IPS-NIHi7 (cell line): ENCODE measurements around the gene SMOC1.
A peak's percentile ranks its signal among the peaks of the same experiment; 100 is the strongest.

Experiments
- DNase-seq: peaks from one replicate; pipeline ENCODE4 v3.0.0; 2012; ENCODE audit warnings: mixed read lengths; ENCODE audit errors: extremely low spot score

SMOC1 gene

GRCh38 chr14:69863083-69863482, 16.1 kb upstream of the SMOC1 start:
- no peak for DNase-seq

GRCh38 chr14:69865701-69866365, 13.4 kb upstream of the SMOC1 start:
- no peak for DNase-seq

- DNase-seq, result no peak
Measured at GRCh38 chr14:69868363-69868963, 10.8 kb upstream of the SMOC1 start.

- DNase-seq, result no peak
Measured at GRCh38 chr14:69870613-69871012, 8.6 kb upstream of the SMOC1 start.

- no peak for DNase-seq
Measured at GRCh38 chr14:69873877-69874780, 5.1 kb upstream of the SMOC1 start.

DNA sequence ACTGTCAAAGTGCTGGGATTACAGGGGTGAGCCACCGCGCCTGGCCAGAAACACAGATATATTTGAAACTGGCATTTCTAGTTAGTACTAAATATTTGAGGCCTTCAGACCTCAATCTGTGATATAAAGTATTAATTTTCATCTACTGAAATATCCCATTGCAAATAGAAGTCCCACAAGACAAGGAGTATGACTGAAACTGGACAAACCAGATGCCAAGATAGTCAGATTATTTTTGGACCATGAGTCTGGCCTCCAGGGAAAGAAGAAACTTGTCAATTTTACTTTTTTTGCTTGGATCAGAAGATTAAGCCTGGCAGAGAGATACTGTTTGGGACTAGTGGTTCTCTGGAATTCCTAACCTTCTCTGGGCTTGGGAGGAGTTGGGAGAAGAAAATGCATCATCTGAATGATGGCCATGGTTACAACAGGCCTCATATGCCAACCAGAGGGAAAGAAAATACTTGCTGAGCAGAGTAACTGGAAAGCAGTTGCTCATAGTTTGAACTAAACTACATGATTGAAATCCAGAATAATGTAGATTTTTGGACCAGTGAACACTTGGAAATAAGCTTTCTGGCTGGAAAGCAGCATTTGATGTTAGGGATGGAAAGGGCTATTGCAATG, 2.9 kb upstream of the SMOC1 start:
- DNase-seq, result no peak

DNA sequence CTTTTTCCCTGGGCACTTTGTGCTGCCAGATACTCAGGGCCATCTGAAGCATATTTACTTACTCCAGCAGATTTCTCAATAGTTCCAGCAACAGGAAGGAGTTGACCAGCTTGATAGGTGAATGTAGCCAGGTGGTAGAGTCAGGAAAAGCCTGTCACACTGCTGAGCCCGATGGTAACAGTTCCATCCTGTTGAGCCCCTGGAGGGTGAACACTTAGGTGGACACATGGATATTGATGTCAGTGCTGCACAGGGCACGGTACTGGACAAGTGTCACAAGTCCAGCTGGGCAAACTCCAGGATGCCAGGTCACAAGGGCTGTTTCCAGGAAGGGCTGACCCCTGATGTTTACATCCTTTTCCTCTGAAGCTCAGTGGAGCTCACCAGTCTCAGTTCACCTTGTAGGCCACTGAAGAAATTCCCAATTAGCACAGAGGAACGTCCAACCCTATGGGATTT, 2.3 kb upstream of the SMOC1 start:
- DNase-seq, result no peak

DNA sequence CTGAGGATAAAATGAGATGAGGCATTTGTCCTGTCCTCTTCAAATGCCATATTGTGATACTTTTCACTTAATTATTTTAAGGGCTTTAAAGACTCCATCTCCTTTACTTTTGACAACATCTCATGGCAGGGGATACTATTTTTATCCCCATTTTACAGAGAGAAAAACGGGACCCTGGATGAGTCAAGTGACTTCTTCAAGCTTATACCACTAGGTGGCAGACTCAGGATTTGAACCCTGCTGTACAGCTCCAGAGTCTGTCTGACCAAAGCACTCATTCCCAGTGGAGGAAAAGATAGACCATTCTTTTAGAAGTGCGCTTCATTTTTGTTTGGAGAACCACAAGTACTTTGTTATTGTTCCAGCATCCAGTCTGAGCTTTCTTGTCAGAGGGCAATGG, 1.7 kb upstream of the SMOC1 start:
- peak; percentile 47 for DNase-seq

DNA sequence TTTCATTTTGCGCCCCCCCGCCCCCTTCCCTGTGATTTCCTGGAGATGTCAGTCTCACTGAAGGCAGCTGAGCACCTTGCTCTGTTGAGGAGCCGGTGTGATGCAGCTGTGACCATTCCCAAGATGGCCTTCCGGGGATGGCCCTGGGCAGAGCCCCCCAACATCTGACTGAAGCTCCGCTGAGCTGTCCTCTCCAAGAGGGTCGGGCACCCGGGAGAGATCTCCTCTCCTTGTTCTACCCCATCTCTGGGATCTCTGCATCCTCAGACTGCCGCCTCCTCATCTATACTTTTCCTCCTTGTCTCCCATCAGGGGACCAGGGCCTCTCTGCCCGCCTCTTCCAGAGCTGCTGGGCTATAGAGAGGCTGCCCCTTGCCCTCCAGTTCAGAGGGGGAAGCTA, 965 bp upstream of the SMOC1 start:
- DNase-seq, result no peak

GRCh38 chr14:69880044-69880487, 850 bp downstream of the SMOC1 start:
- peak; percentile 44 for DNase-seq

GRCh38 chr14:69880893-69881292, 1.7 kb downstream of the SMOC1 start:
- no peak for DNase-seq

- no peak for DNase-seq
Measured at GRCh38 chr14:69882116-69882864, 3.1 kb downstream of the SMOC1 start.

GRCh38 chr14:69882915-69883314, 3.7 kb downstream of the SMOC1 start:
- DNase-seq, result no peak

DNA sequence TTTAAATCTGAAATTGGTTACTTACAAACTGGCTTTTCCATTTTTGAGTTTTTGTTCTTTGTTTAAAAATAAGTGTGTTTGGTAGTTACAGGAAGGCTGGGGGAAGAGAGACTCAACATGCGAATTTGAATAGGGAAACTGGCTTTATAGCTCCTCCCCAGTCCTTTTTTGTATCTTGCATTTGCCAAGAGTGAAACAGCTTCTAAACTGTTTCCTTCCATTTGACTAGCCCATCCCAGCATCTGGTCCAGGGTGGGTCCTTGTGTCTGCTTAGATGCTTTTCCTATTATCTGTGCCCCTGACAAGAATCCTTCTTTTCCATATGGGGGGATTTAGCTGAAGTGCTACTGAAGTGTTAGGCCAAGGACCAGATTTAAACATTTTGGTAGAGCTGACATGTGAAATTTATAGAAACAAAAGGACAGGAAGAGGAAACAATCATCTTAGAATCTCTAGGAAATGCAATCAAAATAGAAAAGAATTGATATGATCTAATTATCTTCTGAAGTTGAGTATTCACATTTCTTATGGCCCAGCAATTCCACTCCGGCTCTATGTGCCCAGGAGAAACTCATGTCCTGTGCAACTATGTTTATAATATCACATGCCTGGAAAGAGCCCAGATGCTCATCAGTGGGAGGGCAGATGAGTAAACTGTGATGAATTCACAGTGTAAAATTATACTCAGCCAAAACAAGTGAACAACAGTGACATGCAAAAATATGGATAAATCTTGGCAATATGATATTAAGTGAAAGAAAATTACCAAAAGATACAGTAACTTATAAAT, 7.4 kb downstream of the SMOC1 start:
- DNase-seq, result no peak

GRCh38 chr14:69887740-69888657, 8.8 kb downstream of the SMOC1 start:
- no peak for DNase-seq

GRCh38 chr14:69891422-69891821, 12.2 kb downstream of the SMOC1 start:
- peak; percentile 38 for DNase-seq

GRCh38 chr14:69895109-69895508, 15.9 kb downstream of the SMOC1 start:
- no peak for DNase-seq

GRCh38 chr14:69896080-69896479, 16.9 kb downstream of the SMOC1 start:
- DNase-seq, result no peak

DNA sequence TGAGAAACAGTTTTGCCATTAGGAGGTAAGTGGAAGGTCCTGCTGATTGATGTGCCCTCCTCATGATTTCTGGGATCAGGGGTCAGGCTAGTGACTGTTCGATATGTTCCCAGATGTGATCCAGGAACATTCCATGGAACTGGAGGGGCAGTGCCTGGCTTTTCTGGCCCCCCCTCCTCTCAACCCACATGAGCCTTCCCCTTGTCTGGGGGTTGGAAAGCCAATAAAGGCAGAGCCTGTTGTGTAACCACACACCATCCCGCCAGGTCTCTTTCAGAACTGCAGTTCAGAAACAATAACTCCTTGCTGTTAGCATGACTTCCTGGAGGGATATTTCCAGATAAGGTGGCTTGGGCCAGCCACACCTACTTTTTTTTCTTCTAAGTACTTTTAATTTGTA, 17.8 kb downstream of the SMOC1 start:
- no peak for DNase-seq
